ENCODE data around the gene ASTN2.

GRCh38 chr9:116482740-116483139, 932.1 kb downstream of the ASTN2 start:
- TF ChIP-seq CTCF (conservative IDR thresholded peaks at IDR 0.05) (no peak), ZFX (IDR thresholded peaks at IDR 0.05) (no peak)
